ENCODE results near the gene HEY2.
"Not testable (repeated sequence)": the region's sequence is repeated elsewhere in the genome, so short reads cannot be mapped to it uniquely, and the experiment has no call there.

HEY2 gene

DNA sequence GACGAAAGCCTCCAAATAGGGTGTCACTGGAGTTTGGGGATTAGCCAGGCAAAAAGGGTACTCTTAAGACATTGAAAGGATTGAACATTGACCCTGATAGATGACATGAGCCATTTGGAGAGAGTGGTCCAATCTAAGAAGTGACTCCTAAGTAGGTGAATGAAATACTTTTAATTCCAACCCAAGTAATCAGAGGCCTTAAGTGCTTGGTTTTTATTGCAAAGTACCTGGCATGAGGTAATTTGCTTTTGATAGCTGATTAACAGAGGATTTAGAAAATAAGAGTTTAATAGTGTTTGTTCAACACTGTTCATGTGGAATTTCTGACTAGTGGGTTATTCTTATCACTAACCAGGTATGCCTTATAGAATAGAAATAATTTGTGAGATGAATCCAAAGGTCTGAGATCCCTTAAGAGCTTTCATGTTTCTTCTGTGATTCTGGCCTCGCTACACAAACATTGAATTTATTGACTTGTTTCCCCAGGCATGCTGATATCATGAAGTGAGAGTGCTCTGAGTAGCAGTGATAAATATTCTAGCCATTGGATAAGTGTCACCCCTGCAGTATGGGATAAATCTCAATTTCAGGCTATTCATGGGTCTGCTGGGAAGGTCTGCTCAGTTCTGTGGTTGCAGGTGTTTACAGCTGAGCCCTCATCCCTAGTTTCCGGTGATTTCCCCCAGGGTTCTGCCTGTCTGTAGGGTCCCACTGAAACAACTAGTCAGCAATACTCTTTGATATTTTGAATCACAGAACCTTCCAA lies 47.9 kb downstream of the HEY2 start:
- DNase-seq (ENCODE audit: low read depth), result no peak

- DNase-seq (ENCODE audit: low read depth), result no peak
Measured at GRCh38 chr6:125797886-125798444, 48.5 kb downstream of the HEY2 start.

- DNase-seq (ENCODE audit: low read depth), result no peak
Measured at GRCh38 chr6:125798734-125799508, 49.5 kb downstream of the HEY2 start.

DNA sequence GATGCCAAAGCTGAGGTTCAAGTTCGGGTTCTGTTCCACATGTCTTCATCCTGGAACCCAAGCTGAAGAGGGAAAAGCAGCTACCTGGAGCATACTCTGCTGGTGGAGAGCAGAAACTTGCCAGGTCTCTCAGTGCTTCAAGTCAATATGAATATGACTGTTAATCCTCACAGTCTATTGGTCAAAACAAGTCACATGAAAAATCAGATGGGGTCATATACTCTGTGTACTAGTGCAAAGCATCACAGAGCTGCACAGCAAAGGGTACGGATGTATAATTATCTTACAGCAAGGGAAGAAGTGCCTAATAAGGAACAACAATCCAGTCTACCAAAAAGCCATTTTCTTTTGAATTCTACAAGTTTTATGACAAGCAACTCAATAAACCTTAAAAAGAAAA lies 53.0 kb downstream of the HEY2 start:
- DNase-seq (ENCODE audit: low read depth), result no peak

DNA sequence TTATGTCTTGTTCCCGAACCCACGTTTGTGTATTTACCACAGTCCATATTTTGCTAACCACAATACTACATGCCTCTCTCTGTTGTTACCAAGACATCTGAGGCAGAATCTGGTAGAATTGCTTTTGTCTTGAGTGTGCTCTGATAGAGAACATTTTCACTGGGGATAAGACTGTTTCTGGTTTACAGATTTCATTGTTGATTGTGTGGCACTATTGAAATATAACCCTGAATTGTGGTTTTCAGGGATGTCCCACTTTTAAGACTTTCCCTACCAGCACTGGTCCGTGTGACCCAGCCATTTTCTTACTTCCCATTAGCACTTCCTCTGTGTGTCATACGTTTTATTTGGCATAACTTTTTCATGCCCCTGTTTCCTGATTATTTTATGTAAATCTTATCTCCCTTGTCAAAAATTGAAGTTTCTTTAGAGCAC lies 53.5 kb downstream of the HEY2 start:
- DNase-seq (ENCODE audit: low read depth), result no peak

DNA sequence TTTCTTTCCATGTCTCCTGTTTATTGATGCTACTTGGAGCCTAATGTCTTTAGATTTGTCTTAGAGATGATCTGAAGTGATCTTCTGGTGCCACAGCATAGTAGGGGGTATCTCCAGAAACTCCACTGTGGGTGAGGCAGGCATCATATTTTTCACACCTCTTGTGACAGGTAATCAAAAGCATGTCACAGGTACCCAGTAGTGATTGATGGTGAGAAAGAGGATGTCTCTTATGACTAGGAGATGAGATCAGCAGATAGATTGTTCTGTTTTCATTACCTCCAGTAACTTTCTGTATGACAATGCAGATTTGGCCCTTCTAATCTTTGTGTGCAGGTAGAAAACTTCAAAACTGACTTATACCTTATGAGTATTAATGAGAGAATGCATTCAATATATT lies 54.8 kb downstream of the HEY2 start:
- DNase-seq (ENCODE audit: low read depth), result no peak

GRCh38 chr6:125804866-125805425 lies 55.5 kb downstream of the HEY2 start:
- DNase-seq (ENCODE audit: low read depth), result not testable (repeated sequence)

DNA sequence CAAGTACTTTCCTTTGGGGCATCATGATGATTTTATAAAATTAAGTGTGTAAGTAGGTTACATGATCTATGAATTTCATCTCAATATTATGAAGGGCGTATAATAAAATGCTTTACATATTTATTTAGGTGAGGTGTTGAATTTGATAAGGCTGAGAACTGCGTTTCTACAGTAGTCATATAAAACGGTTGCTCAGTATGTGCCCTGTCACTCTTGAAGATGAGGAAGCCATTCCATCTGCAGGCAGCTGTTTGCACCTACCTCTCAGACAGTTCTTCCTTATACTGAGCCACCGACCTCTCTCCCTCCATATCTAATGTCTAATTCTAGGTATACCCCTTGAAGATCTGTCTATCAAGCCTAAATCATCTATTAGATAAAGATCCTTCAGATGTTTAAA lies 57.4 kb downstream of the HEY2 start:
- no peak for DNase-seq (ENCODE audit: low read depth)

- DNase-seq (ENCODE audit: low read depth), result no peak
Measured at GRCh38 chr6:125807293-125807692, 57.9 kb downstream of the HEY2 start.

DNA sequence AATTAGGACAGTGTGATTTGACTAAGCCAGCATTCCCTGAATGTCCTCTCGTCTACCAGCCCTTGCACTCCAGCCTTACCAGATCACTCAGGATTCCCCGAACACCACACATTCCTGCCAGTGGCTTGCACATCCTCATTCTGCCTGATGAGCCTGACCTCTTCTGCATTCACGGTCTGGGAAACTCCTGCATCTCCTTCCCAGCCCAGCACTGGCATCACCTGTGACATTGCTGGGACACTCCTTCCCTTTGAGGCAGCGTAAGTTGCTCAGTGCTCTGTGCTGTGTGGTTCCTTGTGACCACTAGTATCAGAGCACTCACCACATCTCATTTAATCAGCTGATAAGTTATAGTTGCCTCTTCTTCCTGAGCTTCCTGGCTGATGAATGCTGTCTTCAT lies 58.6 kb downstream of the HEY2 start:
- no peak for DNase-seq (ENCODE audit: low read depth)

GRCh38 chr6:125808591-125808990 lies 59.2 kb downstream of the HEY2 start:
- no peak for DNase-seq (ENCODE audit: low read depth)

- DNase-seq (ENCODE audit: low read depth), result no peak
Measured at GRCh38 chr6:125809570-125810170, 60.2 kb downstream of the HEY2 start.

DNA sequence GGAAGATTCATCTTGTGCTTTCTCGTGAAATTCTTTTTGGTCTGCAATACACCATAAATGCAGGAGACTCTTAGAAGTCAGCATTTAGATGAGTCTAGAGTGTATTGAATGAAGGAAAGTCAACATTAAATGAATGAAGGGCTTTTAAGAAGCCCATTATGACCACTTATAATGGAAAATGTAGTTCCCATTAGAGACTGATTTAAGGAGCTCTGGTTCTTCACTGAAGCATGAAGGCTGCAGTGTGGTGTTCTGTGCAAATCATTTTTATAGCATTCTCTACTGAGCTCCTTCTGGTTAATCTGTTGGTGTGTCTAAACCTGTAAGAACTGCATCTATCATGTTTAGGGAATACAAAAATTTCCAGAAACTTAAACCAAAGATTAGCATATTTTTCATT lies 61.0 kb downstream of the HEY2 start:
- no peak for DNase-seq (ENCODE audit: low read depth)
